Mucosa of descending colon (tissue), 3 donors: ENCODE data around the gene PGLYRP2. TPM values are rescaled to one million over a fixed set of nuclear protein-coding genes. Genes with fewer than 3 reads are reported as not detected.

ENCODE experiments used
- ATAC-seq: fragments of 200-7000 bp; cut with Tn5 transposase; one replicate; pipeline ENCODE4 v1.9.1; 2020; ENCODE audit warnings: mild to moderate bottlenecking, moderate library complexity
- DNase-seq, 3 donors: peaks; one replicate each; pipeline ENCODE4 v3.0.0-alpha.2; 2020
- H3K36me3 ChIP-seq: fragments of 200-600 bp; one replicate; pipeline ENCODE4 v1.8.0; 2021; ENCODE audit warnings: low read depth, mild to moderate bottlenecking
- H3K4me1 ChIP-seq: fragments of 200-600 bp; one replicate; pipeline ENCODE4 v1.8.0; 2021; ENCODE audit warnings: low read depth, mild to moderate bottlenecking
- H3K4me3 ChIP-seq: fragments of 200-600 bp; one replicate; pipeline ENCODE4 v1.8.0; 2021; ENCODE audit warnings: mild to moderate bottlenecking
- H3K9me3 ChIP-seq: fragments of 200-600 bp; one replicate; pipeline ENCODE4 v1.8.0; 2021; ENCODE audit warnings: mild to moderate bottlenecking
- intact Hi-C, 2 donors: fragments of 100-400 bp; cut with DNase I in 1 of 2; cut with micrococcal nuclease in 1 of 2; formaldehyde crosslinking; loops; one replicate each; pipeline versions ENCODE4 v1.11.0 to v1.11.1; 2022; cut with DNase I, micrococcal nuclease
- total RNA-seq, 3 donors: library from RNA; stranded (reverse); fragmentation: NEBNext Ultra II Directional in 2 of 3; extraction: Animal tissue kit (Norgen Biotek cat#: 25700) in 2 of 3; gene quantifications; one replicate each; pipeline versions ENCODE4 v1.2.1 to v1.2.4, GENCODE V29; 2021 to 2023
- TF ChIP-seq, protein P1 (sequence below): fragments of 200-600 bp; IDR thresholded peaks from one replicate; pipeline ENCODE4 v1.8.0; 2022; ENCODE audit warnings: antibody characterized with exemption, mild to moderate bottlenecking
- donor health status: DM: no; HTN: no; CAD: no; lungs with moderate emphysema.
- donor health status: DM: no; HTN: no; CAD: no.
- donor health status: DM: no; HTN: yes; CAD: no.

PGLYRP2 gene
- total RNA-seq, 3 donors from 2014 or later: not detected

DNA sequence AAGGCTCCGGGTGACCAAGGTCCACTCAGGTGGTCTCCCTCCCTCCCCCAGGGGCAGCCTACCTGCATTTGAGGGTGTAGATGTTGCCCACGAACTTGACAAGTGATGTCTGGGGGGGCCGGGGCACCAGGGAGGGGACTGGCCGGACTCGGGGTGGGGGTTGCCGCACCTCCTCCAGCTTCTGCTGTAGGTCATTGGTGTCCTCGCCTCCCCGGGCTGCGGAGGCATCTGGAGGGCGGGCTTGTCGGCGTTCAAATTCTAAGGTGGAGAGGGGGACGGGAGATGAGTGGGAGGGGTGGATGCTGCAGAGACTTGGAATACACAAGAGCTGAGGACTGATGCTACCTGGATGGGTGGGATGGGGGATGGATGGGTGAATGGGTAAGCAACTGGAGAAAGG lies 55.2 kb downstream of the PGLYRP2 start:
- ATAC-seq (no peak), DNase-seq (no peak)
- TF ChIP-seq, protein P1, sequence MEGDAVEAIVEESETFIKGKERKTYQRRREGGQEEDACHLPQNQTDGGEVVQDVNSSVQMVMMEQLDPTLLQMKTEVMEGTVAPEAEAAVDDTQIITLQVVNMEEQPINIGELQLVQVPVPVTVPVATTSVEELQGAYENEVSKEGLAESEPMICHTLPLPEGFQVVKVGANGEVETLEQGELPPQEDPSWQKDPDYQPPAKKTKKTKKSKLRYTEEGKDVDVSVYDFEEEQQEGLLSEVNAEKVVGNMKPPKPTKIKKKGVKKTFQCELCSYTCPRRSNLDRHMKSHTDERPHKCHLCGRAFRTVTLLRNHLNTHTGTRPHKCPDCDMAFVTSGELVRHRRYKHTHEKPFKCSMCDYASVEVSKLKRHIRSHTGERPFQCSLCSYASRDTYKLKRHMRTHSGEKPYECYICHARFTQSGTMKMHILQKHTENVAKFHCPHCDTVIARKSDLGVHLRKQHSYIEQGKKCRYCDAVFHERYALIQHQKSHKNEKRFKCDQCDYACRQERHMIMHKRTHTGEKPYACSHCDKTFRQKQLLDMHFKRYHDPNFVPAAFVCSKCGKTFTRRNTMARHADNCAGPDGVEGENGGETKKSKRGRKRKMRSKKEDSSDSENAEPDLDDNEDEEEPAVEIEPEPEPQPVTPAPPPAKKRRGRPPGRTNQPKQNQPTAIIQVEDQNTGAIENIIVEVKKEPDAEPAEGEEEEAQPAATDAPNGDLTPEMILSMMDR: no peak
- peaks cover 4% of the 10 kb centered on the region for H3K4me1 ChIP-seq
- intact Hi-C loops: no loop called here
- H3K9me3 ChIP-seq: peaks cover 3% of the 10 kb centered on the region
- H3K4me3 ChIP-seq: no peak overlapping the region
- H3K36me3 ChIP-seq: no peaks in the 10 kb centered on the region

DNA sequence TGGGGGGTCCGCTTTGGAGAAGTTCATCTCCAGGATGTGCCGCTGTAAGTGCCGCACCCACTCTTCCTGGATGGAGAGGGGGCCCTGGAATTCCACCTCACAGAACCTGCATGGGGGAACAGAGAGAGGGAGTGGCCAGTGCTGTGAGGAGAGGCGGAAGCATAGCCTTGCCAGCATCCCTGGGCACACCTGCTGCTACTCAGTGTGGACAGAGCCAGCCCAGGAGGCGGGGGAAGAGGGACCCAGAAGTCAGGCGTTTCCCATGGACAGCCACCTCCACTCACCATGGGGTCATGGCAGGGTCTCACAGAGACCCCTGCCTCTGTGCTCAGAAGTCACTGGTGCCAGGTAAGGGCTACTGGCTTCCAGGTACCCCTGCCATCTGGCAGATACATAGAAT lies 56.2 kb downstream of the PGLYRP2 start:
- H3K36me3 ChIP-seq: no peaks in the 10 kb centered on the region
- TF ChIP-seq, protein P1: no peak
- intact Hi-C loops: no loop called here
- no peak overlapping the region for H3K4me3 ChIP-seq
- H3K9me3 ChIP-seq: peaks cover 3% of the 10 kb centered on the region
- DNase-seq (no peak), ATAC-seq (no peak)
- peaks cover 4% of the 10 kb centered on the region for H3K4me1 ChIP-seq

DNA sequence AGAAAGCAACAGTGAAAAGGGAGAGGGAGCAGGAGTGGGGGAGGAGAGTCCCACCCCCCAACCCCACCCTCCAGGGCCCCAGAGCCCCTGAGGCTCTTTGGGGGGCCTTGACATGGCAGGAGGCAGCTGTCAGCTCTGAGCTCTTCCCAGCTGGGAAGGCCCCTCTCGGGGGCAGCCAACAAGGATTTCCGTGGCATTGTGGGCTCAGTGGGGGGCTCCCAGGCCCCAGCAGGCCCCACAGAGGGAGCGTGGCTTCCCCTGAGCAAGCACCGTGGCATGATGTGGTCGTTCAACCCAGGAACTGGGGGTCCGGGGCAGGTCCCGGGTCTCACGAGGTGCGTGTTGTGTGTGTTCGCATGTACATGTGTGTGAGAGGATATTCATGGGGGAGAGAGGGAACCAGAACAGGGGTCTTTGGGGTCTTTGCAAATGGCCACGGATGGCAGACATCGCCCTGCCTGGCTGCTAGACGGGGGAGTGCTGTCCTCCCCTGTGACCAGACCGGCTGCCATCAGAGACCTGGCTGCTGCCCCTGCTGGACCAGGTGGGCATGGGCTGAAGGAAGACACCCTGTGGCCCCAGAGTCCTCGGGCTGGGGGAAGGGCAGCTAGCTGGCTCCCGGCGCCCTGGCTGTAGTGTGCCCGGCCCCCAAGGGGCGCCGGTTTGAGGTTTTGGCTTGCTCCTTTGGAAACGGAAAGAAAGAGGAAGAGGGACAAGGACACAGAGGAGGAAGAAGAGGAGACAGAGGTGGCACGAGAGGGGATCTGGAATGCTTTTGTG lies 56.8 kb downstream of the PGLYRP2 start:
- Histone ChIP-seq H3K4me1 (peaks cover 7% of the 10 kb centered on the region), H3K4me3 (no peak overlapping the region), H3K36me3 (no peaks in the 10 kb centered on the region), H3K9me3 (peaks cover 3% of the 10 kb centered on the region)
- intact Hi-C loops: no loop called here
- no peak for ATAC-seq
- DNase-seq: no peak
- TF ChIP-seq, protein P1: no peak

GRCh38 chr19:15421721-15422260 lies 57.5 kb downstream of the PGLYRP2 start:
- no peaks in the 10 kb centered on the region for H3K36me3 ChIP-seq
- DNase-seq: no peak
- H3K4me1 ChIP-seq: peaks cover 14% of the 10 kb centered on the region
- H3K9me3 ChIP-seq: peaks cover 3% of the 10 kb centered on the region
- no peak for ATAC-seq
- TF ChIP-seq, protein P1: no peak
- intact Hi-C loops: no loop called here
- no peak overlapping the region for H3K4me3 ChIP-seq

- Histone ChIP-seq H3K4me1 (peaks cover 16% of the 10 kb centered on the region), H3K4me3 (no peak overlapping the region), H3K9me3 (peaks cover 3% of the 10 kb centered on the region), H3K36me3 (no peaks in the 10 kb centered on the region)
- intact Hi-C loops: no loop called here
- ATAC-seq: no peak
- no peak for DNase-seq
- TF ChIP-seq, protein P1: no peak
Measured at GRCh38 chr19:15421136-15421695, 58.1 kb downstream of the PGLYRP2 start.
